NCI-H2196 treated with DMSO at 0.1 percent for 48 hours (cell line): ENCODE measurements around the gene ZNF219.

Experiments
- DNase-seq: peaks from one replicate; lab custom pipeline; 2025; ENCODE audit not compliant: unreplicated experiment; lab: John Stamatoyannopoulos, UW

The ZNF219 gene

DNA sequence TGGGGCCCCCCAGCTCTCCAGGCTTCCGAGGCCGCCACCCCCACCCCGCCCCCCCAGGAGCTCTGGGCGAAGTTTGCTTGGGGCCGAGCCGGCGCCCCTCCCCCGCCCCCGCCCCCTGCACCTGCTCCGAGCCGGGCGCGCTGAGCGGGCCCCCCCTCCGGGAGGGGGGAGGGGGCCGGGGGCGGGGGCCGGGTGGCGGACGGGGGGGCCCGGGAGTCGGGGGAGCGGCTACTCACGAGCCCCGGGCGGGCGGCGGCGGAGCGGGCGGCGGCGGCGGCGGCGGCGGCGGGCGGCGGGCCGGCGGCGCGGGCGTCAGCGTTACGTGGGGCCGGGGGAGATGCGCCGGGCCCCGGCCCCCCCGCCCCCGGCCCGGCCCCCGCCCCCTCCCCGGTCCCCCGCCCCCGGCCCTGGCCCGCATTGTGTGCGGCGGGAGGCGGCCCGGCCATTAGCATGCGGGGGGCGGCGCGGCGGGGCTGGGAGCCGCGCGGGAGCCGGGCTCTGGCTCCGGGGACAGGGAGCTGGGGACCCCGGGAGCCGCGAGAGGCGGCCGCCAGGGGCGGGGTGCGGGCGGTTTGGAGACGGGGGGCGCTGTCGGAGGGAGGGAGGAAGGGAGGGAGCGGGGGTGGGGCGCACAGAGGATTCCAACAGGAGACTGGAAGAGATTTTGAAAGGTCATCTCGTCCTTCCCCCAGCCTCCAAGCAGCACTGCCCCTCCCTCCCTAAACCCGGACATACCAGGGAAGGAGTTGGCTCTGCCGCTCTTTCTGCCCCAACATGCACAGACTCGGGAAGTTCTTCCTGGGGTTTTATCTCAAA is at the start of gene ZNF219:
Gene ZNF219 (minus strand): TSS at position 580 of the 816 bp plus-strand sequence. CDS start 5,064 bp downstream, outside the sequence.
- peak; percentile 59 for DNase-seq

DNA sequence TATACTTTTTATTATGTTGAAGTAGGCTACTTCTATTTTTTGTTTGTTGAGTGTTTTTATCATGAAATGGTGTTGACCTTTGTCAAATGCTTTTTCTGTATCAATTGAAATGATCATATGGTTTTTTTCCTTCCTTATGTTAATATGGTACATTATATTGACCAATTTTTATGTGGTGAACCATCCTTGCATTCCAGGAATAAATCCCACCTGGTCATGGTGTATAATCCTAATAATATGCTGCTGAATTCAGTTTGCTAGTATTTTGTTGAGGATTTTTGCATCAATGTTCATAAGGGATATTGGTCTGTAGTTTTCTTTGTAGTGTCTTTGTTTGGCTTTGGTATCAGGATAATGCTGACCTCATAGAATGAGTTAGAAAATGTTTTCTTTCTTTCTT is 47.0 kb upstream of the ZNF219 start:
- DNase-seq, result no peak

DNA sequence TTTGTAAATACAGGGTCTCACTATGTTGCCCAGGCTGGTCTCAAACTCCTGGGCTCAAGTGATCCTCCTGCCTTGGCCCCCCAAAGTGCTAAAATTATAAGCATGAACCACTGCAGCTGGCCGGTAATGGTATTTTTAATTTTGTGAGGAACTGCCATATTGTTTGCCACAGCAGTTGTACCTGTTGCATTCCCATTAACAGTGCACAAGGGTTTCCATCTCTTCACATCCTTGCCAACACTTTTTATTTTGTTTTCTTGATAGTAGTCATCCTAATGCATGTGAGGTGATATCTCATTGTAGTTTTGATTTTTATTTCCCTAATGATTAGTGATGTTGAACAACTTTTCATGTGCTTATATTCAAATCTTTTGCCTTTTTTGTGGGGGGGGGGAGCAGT is 43.9 kb upstream of the ZNF219 start:
- DNase-seq, result no peak

DNA sequence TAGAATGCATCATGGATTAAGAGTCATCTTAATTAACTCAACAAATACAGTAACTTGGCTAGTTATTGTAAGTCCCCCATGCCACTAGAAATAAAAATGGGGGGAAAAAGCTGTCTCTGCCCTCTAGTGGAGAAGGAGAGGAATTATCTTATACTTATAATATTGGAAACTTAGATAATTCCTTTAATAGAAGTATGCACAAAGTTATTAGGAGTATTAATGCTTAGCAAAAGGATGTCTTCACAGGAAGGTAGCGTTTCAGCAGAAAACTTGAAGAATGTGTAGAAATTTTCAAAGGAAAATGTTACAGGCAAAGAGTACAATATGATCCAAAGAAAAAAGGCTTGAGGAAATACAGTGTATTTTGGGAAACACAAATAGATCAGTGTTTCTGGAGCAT is 37.6 kb upstream of the ZNF219 start:
- DNase-seq, result peak; percentile 10

DNA sequence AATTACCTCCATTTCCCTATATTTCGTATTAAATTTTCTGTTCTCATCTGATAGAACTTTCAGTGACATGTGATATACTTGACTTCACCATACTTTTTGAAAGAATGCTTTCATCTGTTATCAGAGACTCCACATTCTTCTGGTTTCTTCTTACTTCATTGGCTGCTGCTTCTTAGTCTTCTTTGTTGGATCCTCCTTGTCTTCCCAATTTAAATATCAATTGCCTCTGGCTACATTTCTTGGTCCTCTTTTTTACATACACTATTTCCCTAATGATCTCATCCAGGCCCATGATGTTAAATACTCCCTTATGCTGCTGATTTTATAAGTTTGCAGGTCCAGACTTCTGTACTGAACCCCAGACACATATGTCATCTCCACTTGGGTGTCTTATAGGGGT is 35.4 kb upstream of the ZNF219 start:
- no peak for DNase-seq

DNA sequence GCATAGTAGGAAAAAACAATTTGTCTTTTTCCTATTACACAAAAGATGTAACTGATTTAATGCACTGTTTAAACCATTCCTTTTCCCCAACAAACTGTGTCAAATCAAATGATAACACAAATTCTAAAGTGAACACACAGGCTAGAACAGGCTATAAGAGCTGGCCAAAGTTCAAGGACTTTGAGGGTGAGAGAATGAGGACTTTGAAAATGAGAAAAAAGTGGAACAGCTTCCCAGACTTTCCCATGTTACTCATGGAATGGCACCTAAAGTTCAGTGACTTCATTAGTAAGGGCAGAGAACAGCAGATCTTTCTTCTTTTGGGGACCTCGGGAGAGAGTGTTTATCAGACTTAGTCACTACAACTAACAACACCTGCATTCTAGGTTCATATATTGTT is 25.0 kb upstream of the ZNF219 start:
- DNase-seq, result no peak

DNA sequence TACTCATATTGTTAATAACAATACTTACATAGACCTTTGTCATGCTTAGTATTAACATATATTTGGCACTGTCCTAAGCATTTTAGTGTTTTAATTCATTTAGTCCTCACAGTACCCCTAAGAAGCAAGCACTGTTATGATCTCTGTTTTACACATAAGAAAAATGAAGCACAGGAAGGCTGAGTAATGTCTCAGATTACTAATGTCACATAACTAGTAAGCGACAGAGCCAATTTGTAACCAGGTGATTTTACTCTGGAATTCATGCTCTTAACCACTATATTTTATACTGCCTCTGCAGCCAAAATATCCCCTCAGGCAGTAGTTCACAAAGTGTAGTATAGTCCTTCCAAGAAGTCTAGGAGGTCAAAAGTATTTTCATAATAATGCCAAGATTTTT is 22.7 kb upstream of the ZNF219 start:
- DNase-seq, result no peak

DNA sequence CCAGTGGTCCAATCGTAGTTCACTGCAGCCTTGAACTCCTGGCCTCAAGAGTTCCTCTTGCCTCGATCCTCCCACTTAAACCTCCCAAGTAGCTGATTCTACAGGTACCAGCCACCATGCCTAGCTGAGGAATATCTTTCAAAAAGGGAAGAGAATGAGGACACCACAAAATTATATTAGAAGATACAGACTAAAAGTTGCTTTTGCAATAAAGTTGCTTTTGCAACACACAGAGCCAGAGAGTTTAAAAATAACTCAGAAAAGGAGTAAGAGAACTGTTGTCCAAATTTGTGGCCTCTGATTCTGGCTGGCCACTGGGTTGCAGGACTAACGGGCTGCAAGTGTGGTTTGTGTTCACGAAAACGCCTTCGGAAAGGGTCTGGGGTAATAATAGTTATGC is 22.2 kb upstream of the ZNF219 start:
- no peak for DNase-seq

DNA sequence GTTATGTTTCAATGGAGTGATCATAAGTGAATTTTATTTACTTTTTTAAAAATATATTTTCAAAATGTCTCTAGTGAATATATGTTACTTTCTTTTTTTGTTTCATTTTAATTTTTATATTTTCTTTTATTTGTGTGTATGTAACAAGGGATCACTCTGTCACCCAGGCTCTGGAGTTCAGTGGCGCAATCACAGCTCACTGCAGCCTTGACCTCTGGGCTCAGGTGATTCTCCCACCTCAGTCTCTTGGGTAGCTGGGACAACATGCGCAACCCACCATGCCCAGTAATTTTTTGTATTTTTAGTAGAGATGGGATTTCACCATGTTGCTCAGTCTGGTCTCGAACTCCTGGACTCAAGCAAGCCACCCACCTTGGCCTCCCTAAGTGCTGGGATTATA is 20.5 kb upstream of the ZNF219 start:
- no peak for DNase-seq

DNA sequence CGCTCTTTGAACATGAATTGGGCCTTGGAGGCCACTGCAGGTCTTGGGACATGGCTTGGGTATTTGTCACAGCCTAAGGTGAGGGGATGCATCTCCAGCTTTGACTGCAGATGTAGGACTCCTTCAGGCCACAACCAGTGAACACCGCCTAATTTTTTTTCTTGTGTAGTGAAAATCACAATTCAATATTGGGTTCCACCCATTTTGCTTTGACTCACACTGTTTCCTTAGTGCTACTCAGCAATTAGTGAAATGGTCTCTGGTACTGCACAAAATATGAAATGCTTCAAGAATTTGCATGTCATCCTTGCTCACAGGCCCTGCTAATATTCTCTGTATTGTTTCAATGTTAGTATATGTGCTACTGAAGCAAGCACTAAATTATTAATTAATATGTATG is 14.9 kb upstream of the ZNF219 start:
- DNase-seq, result no peak

DNA sequence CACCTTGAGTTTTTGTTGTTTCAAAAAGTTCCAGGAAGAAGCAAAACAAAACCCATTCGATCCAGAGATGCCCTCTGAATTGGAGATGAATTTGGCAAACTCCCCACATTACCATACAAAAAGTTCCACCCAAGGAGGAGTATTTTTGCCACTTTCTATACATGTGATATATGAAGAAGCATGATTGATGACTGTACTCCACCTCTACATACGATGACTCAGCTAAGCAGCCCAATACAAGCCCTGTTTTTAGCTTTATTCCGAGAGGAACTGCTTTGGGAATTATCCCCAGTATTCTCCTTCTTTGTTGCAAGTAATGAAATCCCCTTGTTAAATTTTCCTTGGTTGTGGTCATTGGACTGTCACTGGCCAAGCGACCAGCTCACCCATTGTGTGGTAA is 13.8 kb upstream of the ZNF219 start:
- DNase-seq, result no peak

DNA sequence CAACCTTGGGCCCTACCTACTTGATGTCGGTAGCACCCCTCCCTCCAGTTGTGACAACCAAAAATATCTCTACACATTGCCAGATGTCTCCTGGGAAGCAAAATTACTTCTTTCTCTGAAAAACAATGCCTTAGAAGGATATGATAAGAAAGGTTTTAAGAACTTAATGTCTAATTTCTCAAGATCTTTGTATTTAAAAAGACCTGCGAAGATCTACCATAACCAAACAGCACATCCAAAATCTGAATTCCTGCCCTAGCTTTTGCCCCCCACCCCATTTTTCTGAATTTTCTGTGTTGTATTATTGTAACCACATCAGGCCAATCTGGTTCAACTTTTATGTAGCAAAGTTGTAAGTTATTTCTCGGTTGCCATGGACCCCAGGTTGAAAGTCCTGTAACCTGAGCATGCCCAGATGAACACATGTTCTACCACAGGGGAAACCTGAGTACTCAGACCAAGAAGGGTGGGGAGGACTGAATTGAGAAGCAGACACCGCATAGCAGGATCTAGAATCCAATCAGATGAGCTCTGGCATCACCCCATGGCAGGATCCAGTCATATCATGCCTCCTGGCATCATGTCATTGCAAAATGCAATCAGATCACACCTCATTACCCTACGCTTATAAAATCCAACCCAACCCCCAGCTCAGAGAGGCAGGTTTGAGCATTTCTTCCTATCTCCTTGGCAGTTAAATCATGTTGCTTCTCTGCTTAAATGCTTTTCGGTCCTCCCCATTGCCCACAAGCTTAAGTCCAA is 11.1 kb upstream of the ZNF219 start:
- DNase-seq, result no peak

DNA sequence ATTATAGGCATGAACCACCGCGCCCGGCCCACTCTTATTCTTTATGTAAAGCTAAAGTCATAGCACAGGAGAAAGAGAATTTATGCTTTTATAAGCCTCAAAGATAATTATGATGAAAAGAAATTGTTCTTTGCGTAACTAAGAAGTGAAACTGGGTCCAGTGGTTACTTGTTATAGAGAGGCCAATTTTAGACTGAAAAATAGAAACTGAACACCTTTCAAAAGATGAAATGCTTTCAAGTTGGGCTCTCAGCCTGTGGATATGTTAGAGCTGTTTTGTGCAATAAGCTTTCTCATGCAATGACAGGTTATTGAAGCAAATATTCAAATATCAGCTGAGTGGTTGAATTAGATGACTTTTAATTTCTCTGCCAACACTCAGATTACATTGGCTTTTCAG is 10.3 kb upstream of the ZNF219 start:
- no peak for DNase-seq

DNA sequence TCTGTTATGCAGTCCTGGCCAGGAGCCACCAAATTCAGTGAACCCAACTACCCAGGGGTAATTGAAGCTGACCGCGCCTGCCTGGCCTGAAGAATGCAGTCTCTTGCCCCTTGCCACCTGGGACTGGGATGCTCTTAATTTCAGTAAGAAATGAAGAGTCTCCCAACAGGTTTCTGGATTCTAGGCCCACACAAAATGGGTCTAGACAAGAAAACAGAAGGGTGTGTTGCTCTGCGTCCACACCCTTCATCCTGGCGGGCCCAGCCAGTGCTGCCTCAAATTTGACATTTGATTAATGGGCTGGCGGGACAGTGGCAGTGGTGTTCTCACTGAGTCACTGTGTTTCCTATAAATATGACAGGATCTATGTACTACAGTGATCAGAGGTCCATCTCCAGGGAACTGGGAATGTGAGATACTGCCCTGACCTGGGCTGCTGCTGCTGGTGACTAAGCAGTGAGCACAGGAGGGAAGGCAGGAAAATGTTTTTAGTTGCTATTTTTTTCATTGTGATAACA is 8.9 kb upstream of the ZNF219 start:
- no peak for DNase-seq

DNA sequence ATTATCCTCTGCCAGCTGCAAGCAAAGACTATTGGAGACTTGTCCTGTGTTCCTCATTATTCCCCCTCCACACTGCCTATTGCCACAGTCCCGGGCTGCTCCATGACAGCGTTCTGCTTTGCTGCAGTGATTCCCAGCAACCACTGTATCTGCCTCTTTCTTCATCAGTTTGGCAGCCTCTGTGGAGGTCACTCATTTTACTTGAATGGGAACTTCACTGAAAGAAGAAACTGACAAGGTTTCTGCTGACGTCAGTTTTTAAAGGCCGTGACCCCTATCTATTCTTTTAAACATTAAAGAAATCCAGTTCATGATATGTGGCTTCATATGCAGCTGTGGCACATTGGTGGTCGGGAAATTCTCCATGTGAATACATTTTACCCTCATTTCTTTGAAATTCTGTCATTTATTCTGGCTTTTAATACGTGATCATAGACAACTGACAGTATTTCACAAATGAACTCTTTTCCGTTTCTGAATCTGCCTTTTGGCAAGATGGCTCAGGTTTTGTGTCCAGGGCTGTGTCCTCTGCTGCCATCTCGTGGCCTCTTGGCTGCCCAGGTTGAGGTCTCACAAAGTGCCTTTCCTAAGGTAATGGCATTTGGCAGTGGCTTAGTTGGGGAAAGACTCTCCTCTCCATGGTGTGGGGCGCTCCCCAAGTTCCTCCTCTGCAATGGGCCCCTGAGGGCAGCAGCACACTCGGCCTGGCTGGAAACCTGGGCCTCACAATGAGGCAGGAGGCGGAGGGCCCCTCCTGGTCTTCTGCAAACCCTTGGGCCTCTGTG is 8.2 kb upstream of the ZNF219 start:
- peak; percentile 77 for DNase-seq

DNA sequence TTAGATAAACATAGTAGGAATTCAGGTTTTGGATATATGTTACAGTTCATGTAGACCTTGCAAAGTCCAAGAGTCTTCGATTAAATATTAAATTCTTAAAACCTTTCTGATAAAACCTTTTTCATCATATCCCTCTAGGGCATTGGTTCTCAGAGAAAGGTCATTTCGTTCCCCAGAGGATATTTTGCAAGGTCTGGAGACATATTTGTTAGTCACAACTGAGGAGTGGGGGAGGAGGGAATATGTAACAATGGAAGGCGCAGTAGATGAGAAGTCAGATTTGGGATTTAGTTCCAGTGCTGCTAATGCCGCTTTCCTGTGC is 7.7 kb upstream of the ZNF219 start:
- DNase-seq, result no peak

DNA sequence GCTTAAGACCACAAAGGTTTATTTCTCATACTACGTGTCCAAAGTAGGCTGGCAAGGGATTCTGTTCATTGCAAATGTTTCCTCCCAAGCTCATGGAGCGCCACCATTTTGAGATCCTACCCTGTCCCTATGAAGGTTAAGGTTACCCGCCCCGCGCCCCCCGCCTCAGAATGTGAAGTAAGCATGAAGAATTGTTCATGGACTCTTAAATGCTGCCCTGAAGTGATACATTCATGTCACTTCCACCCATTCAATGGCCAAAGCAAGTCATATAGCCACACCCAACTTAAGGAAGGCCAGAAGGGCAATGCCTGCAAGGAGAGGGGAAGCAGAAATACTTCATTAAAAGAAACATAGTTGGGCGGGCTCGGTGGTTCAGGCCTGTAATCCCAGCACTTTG is 6.6 kb upstream of the ZNF219 start:
- no peak for DNase-seq

DNA sequence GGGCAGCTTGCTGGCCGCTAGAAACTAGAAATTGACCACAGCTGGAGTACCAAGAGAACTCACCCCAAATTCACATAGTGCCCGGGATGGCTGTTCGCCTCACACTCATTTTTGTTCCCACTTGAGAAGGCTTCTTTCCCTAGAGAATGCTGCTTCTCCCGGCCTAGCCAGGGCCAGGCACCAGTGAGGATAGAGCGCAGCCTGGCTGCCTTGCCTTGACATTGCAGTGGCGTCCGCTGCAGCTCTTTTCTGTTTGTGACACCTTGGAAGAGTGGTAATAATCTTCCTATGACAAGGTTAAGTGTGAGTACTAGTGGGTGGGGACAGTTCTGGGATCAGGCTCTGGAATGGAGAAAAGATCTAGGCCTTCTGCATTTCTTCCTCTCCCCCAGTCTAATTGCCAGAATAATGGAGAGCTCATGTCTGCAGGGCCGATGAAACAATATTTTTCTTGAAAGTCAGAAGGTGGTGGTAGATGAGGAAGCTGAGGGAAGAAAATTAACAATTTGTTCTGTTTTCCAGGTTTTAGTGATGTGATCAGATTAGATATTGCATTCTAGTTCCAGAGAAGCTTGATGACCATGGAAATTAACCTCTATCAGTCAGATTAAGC is 6.1 kb upstream of the ZNF219 start:
- DNase-seq, result peak; percentile 76

DNA sequence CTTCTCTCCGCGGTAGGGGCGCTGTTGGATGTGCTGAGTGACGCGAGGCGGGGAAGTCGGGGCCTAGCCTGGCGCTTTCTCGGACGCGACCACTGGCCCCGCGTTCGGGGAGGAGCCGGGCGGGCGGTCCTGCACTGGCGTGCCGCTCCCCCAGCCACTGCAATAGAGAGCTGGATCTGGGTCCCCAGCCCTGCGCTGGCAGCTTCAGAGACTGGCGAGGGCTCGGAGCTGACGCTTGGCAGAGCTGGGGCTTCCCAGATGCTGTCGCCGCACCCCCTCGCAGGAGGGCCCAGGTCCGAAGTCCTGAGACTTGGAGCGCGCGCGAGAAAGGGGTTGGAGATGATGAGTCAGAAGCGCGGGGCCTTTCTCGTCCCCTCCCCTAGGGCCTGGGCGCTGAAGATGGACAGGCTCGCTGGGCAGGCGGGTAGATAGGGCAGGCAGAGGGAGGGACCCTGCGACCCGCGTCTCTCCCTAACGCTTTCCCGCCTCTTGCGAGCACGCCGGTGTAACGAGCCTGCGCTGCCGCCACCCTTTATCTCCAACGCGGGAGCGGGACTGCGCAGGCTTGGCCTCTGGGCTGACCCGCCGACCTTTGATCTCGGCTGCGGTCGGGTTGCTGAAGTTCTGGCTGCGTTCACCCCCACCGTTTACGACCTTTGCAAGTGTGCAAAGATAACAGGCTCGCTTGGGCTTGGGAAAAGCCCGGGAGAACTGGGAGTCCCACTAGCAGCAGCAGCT is 5.4 kb upstream of the ZNF219 start:
- peak; percentile 96 for DNase-seq

DNA sequence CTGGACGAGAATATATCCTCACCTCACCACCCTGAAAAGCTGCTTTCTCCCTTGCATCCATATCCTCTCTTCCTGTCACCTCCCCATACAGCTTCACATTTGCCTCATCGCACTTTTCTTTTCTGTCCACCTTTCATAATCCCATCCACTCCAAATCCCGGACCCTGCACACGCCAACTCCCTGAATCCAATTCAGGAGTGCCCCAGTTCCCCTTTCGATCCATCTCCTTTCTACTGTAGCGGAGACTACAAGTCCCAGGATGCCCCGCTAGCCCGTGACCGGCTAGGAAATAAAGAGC is 4.9 kb upstream of the ZNF219 start:
- no peak for DNase-seq
